Liver (tissue), 9 donors: Measurements from ENCODE around the gene KIF18B. TPM values are rescaled to one million over a fixed set of nuclear protein-coding genes. Genes with fewer than 3 reads are reported as not detected.

Experiments
- DNase-seq: peaks from one replicate; pipeline ENCODE4 v3.0.0-alpha.2; 2017; ENCODE audit warnings: low spot score
- H3K27ac ChIP-seq, 2 donors: one replicate each; pipeline ENCODE4 v1.7.0; 2013; ENCODE audit warnings: inconsistent platforms in 2 of 2, low read length in 2 of 2, control low read depth in 1 of 2, low read depth in 1 of 2, mild to moderate bottlenecking in 1 of 2
- H3K27me3 ChIP-seq, 4 donors: one replicate each; pipeline versions ENCODE4 v1.6.1 to v1.7.0; 2013; ENCODE audit warnings: low read length in 3 of 4, inconsistent platforms in 1 of 4, mild to moderate bottlenecking in 1 of 4, moderate library complexity in 1 of 4; ENCODE audit not compliant: control insufficient read depth in 4 of 4, insufficient read depth in 4 of 4
- H3K36me3 ChIP-seq, 4 donors: one replicate each; pipeline versions ENCODE4 v1.6.1 to v1.7.0; 2013; ENCODE audit warnings: low read length in 3 of 4, mild to moderate bottlenecking in 3 of 4, low read depth in 1 of 4, moderate library complexity in 1 of 4; ENCODE audit not compliant: control insufficient read depth in 4 of 4, insufficient read depth in 3 of 4
- H3K4me1 ChIP-seq, 4 donors: one replicate each; pipeline versions ENCODE4 v1.6.1 to v1.7.0; 2013; ENCODE audit warnings: low read length in 3 of 4, mild to moderate bottlenecking in 3 of 4, moderate library complexity in 1 of 4; ENCODE audit not compliant: control insufficient read depth in 4 of 4, insufficient read depth in 4 of 4
- H3K4me3 ChIP-seq, 3 donors: one replicate each; pipeline versions ENCODE4 v1.6.1 to v1.7.0; 2013; ENCODE audit warnings: low read length in 3 of 3, control low read depth in 1 of 3, low read depth in 1 of 3, mild to moderate bottlenecking in 1 of 3
- H3K9ac ChIP-seq, 2 donors: one replicate each; pipeline ENCODE4 v1.7.0; 2013; ENCODE audit warnings: low read length in 2 of 2, mild to moderate bottlenecking in 2 of 2, moderate library complexity in 2 of 2, control low read depth in 1 of 2, low read depth in 1 of 2
- H3K9me3 ChIP-seq, 4 donors: one replicate each; pipeline versions ENCODE4 v1.6.1 to v1.7.0; 2013; ENCODE audit warnings: low read length in 3 of 4; ENCODE audit not compliant: control insufficient read depth in 4 of 4
- EGR1 ChIP-seq, 2 donors: IDR thresholded peaks; 2 replicates each; pipeline ENCODE4 v1.6.1; 2016 to 2018; ENCODE audit warnings: antibody characterized with exemption in 2 of 2, low read depth in 2 of 2
- FOXA1 ChIP-seq: IDR thresholded peaks from 2 replicates; pipeline ENCODE4 v1.6.1; 2016; ENCODE audit warnings: antibody characterized with exemption
- FOXA2 ChIP-seq: IDR thresholded peaks from 2 replicates; pipeline ENCODE4 v1.6.1; 2016; ENCODE audit warnings: antibody characterized with exemption
- JUND ChIP-seq, 2 donors: IDR thresholded peaks; 2 replicates each; pipeline ENCODE4 v1.6.1; 2016; ENCODE audit warnings: antibody characterized with exemption in 2 of 2
- MAX ChIP-seq: IDR thresholded peaks from 2 replicates; pipeline ENCODE4 v1.6.1; 2016; ENCODE audit warnings: antibody characterized with exemption
- NR2F2 ChIP-seq: IDR thresholded peaks from 2 replicates; pipeline ENCODE4 v1.6.1; 2016; ENCODE audit warnings: antibody characterized with exemption
- RAD21 ChIP-seq, 2 donors: IDR thresholded peaks; 2 replicates each; pipeline ENCODE4 v1.6.1; 2016; ENCODE audit warnings: antibody characterized with exemption in 2 of 2, mild to moderate bottlenecking in 2 of 2
- RXRA ChIP-seq, 2 donors: IDR thresholded peaks; 2 replicates each; pipeline ENCODE4 v1.6.1; 2017 to 2018; ENCODE audit warnings: antibody characterized with exemption in 2 of 2, mild to moderate bottlenecking in 1 of 2
- SP1 ChIP-seq: IDR thresholded peaks from 2 replicates; pipeline ENCODE4 v1.6.1; 2018; ENCODE audit warnings: antibody characterized with exemption, mild to moderate bottlenecking
- TAF1 ChIP-seq: conservative IDR thresholded peaks from 2 replicates; pipeline ENCODE4 v1.6.1; 2016; ENCODE audit warnings: antibody characterized with exemption, mild to moderate bottlenecking
- YY1 ChIP-seq: IDR thresholded peaks from 2 replicates; pipeline ENCODE4 v1.6.1; 2016; ENCODE audit warnings: antibody characterized with exemption, mild to moderate bottlenecking
- WGBS: extraction: QIAGEN DNeasy Blood & Tissue Kit; methylation state at CpG from one replicate; pipeline ENCODE4 v1.1.7; 2013; 5-methylcytosine and 5-hydroxymethylcytosine counted together
- polyA plus RNA-seq, 2 donors: library from polyadenylated mRNA; stranded (reverse) in 1 of 2; unstranded in 1 of 2; fragments of 200-250 nt in 1 of 2; fragments of >200 nt in 1 of 2; fragmentation: Nextera tagmentation in 1 of 2; extraction: Ambion mirVana in 1 of 2; gene quantifications; one replicate each; pipeline versions ENCODE4 v1.2.1 to v1.2.3, GENCODE V29; 2013 to 2015
- total RNA-seq, 2 donors: library from RNA; depleted of rRNA; stranded (reverse); fragments of >200 nt; gene quantifications; one replicate each; pipeline ENCODE4 v1.2.3, GENCODE V29; 2014
- TF ChIP-seq, protein P1 (sequence below): fragments of 150-350 bp; IDR thresholded peaks from 2 replicates; pipeline ENCODE4 v1.5.1; 2017; ENCODE audit warnings: improper control_type of control experiment, low read depth, low read length; ENCODE audit not compliant: missing input control
- TF ChIP-seq, protein P2 (sequence below): IDR thresholded peaks from 2 replicates; pipeline ENCODE4 v1.6.1; 2016; ENCODE audit warnings: antibody characterized with exemption
- donor health status: healthy.
- donor health status: healthy.
- donor health status: healthy.
- donor health status: healthy.
- donor health status: healthy.

Gene KIF18B
- total and polyA plus RNA-seq, 4 donors = under 0.01 to 11.9 (median 0.48) TPM

DNA sequence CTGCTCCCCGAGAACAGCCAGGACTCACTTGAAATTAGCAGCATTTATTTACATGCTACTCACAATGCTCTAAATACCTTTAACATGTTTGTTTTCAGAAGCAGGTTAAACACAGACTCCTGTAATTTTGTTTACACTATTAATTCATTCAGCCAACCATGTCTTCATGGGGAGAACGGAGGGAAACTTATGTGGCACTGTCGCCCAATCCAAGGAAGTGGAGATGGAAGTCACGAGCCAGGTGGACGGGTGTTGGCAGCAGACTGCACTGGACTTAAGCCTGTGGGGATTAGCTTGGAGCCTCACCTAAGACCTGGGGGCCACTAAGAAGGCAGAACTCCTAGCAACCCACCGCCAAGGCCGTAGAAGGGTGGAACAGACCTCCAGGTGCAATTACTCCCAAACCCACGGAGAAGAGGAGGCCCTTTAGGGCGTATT lies 23.4 kb downstream of the KIF18B start:
- Histone ChIP-seq H3K9me3 (no peaks in the 10 kb centered on the region), H3K9ac (no peak overlapping the region), H3K27me3 (no peaks in the 10 kb centered on the region), H3K36me3 (no peaks in the 10 kb centered on the region), H3K4me1 (peaks cover 0 to 2% (median 0%) of the 10 kb centered on the region in 4 donors), H3K27ac (no peak overlapping the region), H3K4me3 (no peak overlapping the region)
- WGBS = 90% methylated on average over 9 of the region's 9 CpGs
- no peak for DNase-seq
- no peak for TF ChIP-seq TAF1
- no peak for TF ChIP-seq JUND (IDR thresholded peaks at IDR 0.05)
- TF ChIP-seq, protein P1, sequence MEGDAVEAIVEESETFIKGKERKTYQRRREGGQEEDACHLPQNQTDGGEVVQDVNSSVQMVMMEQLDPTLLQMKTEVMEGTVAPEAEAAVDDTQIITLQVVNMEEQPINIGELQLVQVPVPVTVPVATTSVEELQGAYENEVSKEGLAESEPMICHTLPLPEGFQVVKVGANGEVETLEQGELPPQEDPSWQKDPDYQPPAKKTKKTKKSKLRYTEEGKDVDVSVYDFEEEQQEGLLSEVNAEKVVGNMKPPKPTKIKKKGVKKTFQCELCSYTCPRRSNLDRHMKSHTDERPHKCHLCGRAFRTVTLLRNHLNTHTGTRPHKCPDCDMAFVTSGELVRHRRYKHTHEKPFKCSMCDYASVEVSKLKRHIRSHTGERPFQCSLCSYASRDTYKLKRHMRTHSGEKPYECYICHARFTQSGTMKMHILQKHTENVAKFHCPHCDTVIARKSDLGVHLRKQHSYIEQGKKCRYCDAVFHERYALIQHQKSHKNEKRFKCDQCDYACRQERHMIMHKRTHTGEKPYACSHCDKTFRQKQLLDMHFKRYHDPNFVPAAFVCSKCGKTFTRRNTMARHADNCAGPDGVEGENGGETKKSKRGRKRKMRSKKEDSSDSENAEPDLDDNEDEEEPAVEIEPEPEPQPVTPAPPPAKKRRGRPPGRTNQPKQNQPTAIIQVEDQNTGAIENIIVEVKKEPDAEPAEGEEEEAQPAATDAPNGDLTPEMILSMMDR = no peak

GRCh38 chr17:44922746-44923470 lies 24.7 kb downstream of the KIF18B start:
- 82% methylated on average over 19 of the region's 19 CpGs for WGBS
- DNase-seq = no peak
- TF ChIP-seq EGR1 (IDR thresholded peaks at IDR 0.05; ENCODE audit: low read depth in 2 of 2) (no peak), TAF1 (no peak), MAX (no peak), SP1 (no peak)

DNA sequence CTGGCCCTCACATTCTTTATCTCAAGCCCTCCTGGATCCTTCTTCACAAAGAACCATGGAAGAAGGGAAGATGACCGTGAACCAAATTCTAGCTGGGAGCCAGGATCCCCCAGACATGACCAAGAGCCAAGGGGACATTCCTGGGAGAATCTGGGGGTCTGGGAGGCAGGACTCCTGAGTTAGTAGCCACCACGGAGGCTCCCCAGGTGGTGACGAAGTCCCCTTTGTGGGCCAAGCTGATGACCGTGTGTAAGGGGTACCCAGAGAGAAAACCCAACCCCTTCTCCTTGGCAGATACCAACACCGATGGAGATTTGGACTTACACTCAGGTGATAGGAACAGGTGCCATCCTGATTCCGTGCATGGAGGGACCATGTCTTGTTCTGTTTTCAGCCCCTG lies 25.4 kb downstream of the KIF18B start:
- no peaks in the 10 kb centered on the region for H3K27me3 ChIP-seq
- H3K4me1 ChIP-seq = peaks cover 0 to 2% (median 0%) of the 10 kb centered on the region in 4 donors
- 91% methylated on average over 6 of the region's 6 CpGs for WGBS
- TF ChIP-seq, protein P2, sequence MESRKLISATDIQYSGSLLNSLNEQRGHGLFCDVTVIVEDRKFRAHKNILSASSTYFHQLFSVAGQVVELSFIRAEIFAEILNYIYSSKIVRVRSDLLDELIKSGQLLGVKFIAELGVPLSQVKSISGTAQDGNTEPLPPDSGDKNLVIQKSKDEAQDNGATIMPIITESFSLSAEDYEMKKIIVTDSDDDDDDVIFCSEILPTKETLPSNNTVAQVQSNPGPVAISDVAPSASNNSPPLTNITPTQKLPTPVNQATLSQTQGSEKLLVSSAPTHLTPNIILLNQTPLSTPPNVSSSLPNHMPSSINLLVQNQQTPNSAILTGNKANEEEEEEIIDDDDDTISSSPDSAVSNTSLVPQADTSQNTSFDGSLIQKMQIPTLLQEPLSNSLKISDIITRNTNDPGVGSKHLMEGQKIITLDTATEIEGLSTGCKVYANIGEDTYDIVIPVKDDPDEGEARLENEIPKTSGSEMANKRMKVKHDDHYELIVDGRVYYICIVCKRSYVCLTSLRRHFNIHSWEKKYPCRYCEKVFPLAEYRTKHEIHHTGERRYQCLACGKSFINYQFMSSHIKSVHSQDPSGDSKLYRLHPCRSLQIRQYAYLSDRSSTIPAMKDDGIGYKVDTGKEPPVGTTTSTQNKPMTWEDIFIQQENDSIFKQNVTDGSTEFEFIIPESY = no peak
- TF ChIP-seq FOXA1 = no peak
- no peak for TF ChIP-seq YY1
- TF ChIP-seq SP1 = no peak
- TF ChIP-seq RAD21 (IDR thresholded peaks at IDR 0.05) = no peak
- no peak for TF ChIP-seq TAF1
- no peak for TF ChIP-seq NR2F2
- no peak for TF ChIP-seq FOXA2
- TF ChIP-seq RXRA (IDR thresholded peaks at IDR 0.05) = no peak
- H3K9ac ChIP-seq = no peak overlapping the region
- no peak overlapping the region for H3K27ac ChIP-seq
- no peak overlapping the region for H3K4me3 ChIP-seq
- H3K36me3 ChIP-seq = no peaks in the 10 kb centered on the region
- H3K9me3 ChIP-seq = no peaks in the 10 kb centered on the region
- no peak for DNase-seq

More at GRCh38 chr17:44922746-44923470, 24.7 kb downstream of the KIF18B start:
- no peaks in the 10 kb centered on the region for H3K27me3 ChIP-seq
- no peak overlapping the region for H3K4me3 ChIP-seq
- peaks cover 0 to 2% (median 0%) of the 10 kb centered on the region in 4 donors for H3K4me1 ChIP-seq
- H3K9ac ChIP-seq = no peak overlapping the region
- H3K9me3 ChIP-seq = no peaks in the 10 kb centered on the region
- no peak overlapping the region for H3K27ac ChIP-seq
- no peaks in the 10 kb centered on the region for H3K36me3 ChIP-seq
